Neural progenitor cell (in vitro differentiated cells): ENCODE measurements around the gene PMEPA1.

Experiments
- EZH2 ChIP-seq: fragments of 200-600 bp; sonication (generic); IDR thresholded peaks from 2 replicates; pipeline ENCODE4 v1.6.1; 2017; ENCODE audit warnings: antibody characterized with exemption, mild to moderate bottlenecking, moderate library complexity
- EZH2phosphoT487 ChIP-seq: fragments of 200-600 bp; sonication (generic); IDR thresholded peaks from 2 replicates; pipeline ENCODE4 v1.6.1; 2017; ENCODE audit warnings: antibody characterized with exemption
- TF ChIP-seq, protein P1 (sequence below): fragments of 200-600 bp; sonication (generic); IDR thresholded peaks from 2 replicates; pipeline ENCODE4 v1.5.1; 2017; ENCODE audit warnings: antibody characterized with exemption, mild to moderate bottlenecking

DNA sequence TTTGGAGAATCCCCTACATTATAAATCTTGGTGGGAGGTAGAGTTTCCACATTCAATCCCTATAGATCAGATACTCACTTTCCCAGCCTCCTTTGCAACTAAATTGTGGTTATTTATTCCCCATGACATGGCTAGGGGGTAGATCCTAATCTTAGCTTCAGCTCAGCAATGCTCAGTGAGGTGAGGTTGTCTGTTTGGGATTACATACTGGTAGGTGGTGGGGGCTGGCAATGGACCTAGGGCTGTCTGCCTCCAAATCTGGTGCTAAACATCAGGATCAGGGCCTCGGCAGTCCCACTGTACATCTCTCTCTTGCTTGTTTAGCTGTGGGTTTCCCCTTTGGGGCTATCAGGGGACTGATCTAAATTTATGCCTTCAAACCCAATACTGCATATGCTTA lies 45.8 kb upstream of the PMEPA1 start:
- TF ChIP-seq, protein P1, sequence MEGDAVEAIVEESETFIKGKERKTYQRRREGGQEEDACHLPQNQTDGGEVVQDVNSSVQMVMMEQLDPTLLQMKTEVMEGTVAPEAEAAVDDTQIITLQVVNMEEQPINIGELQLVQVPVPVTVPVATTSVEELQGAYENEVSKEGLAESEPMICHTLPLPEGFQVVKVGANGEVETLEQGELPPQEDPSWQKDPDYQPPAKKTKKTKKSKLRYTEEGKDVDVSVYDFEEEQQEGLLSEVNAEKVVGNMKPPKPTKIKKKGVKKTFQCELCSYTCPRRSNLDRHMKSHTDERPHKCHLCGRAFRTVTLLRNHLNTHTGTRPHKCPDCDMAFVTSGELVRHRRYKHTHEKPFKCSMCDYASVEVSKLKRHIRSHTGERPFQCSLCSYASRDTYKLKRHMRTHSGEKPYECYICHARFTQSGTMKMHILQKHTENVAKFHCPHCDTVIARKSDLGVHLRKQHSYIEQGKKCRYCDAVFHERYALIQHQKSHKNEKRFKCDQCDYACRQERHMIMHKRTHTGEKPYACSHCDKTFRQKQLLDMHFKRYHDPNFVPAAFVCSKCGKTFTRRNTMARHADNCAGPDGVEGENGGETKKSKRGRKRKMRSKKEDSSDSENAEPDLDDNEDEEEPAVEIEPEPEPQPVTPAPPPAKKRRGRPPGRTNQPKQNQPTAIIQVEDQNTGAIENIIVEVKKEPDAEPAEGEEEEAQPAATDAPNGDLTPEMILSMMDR, result no peak
- TF ChIP-seq EZH2, result no peak
- no peak for TF ChIP-seq EZH2phosphoT487
